ENCODE results near the gene CHST4.

CHST4 gene

GRCh38 chr16:71489122-71489521, 37.1 kb upstream of the CHST4 start, which contains the start of gene ZNF19:
Gene ZNF19, minus strand, starts transcription at chr16:71489324. Its CDS starts 7,210 bp downstream, at chr16:71482114.
- no peak for TF ChIP-seq CTCF (conservative IDR thresholded peaks at IDR 0.05; ENCODE audit: control insufficient read depth, insufficient read depth, low read depth, low read length)
- no peak for DNase-seq (ENCODE audit: low read depth)
- no peak within 1 kb of the TSS for H3K4me3 ChIP-seq (ENCODE audit: control insufficient read depth, low read depth, low read length)

GRCh38 chr16:71490361-71490760, 35.9 kb upstream of the CHST4 start:
- DNase-seq (ENCODE audit: low read depth) = no peak
- no peak for TF ChIP-seq CTCF (conservative IDR thresholded peaks at IDR 0.05; ENCODE audit: control insufficient read depth, insufficient read depth, low read depth, low read length)
- H3K4me3 ChIP-seq (ENCODE audit: control insufficient read depth, low read depth, low read length) = no peak overlapping the region

GRCh38 chr16:71491054-71491453, 35.2 kb upstream of the CHST4 start:
- TF ChIP-seq CTCF (conservative IDR thresholded peaks at IDR 0.05; ENCODE audit: control insufficient read depth, insufficient read depth, low read depth, low read length) = no peak
- no peak overlapping the region for H3K4me3 ChIP-seq (ENCODE audit: control insufficient read depth, low read depth, low read length)
- no peak for DNase-seq (ENCODE audit: low read depth)

GRCh38 chr16:71492786-71493185, 33.4 kb upstream of the CHST4 start:
- no peak for TF ChIP-seq CTCF (conservative IDR thresholded peaks at IDR 0.05; ENCODE audit: control insufficient read depth, insufficient read depth, low read depth, low read length)
- DNase-seq (ENCODE audit: low read depth) = no peak

GRCh38 chr16:71493213-71493612, 33.0 kb upstream of the CHST4 start:
- no peak for TF ChIP-seq CTCF (conservative IDR thresholded peaks at IDR 0.05; ENCODE audit: control insufficient read depth, insufficient read depth, low read depth, low read length)

More at GRCh38 chr16:71492786-71493185, 33.4 kb upstream of the CHST4 start:
- H3K4me3 ChIP-seq (ENCODE audit: control insufficient read depth, low read depth, low read length) = no peak overlapping the region

GRCh38 chr16:71498031-71498430, 28.2 kb upstream of the CHST4 start:
- TF ChIP-seq CTCF (conservative IDR thresholded peaks at IDR 0.05; ENCODE audit: control insufficient read depth, insufficient read depth, low read depth, low read length) = no peak
- no peak for DNase-seq (ENCODE audit: low read depth)
- H3K4me3 ChIP-seq (ENCODE audit: control insufficient read depth, low read depth, low read length) = no peak overlapping the region

More at GRCh38 chr16:71493213-71493612, 33.0 kb upstream of the CHST4 start:
- H3K4me3 ChIP-seq (ENCODE audit: control insufficient read depth, low read depth, low read length) = no peak overlapping the region
- DNase-seq (ENCODE audit: low read depth) = no peak

Data from fibroblast of mammary gland (primary cell).